HG03521 (cell line): ENCODE results near the gene TF.
"Not testable (repeated sequence)": the region's sequence is repeated elsewhere in the genome, so short reads cannot be mapped to it uniquely, and the experiment has no call there.

Source experiments
- ATAC-seq: cut with Tn5 transposase; IDR thresholded peaks from one replicate; pipeline ENCODE4 v1.9.1; 2021; ENCODE audit warnings: mild to moderate bottlenecking, moderate library complexity; ENCODE audit not compliant: unreplicated experiment

Gene TF

DNA sequence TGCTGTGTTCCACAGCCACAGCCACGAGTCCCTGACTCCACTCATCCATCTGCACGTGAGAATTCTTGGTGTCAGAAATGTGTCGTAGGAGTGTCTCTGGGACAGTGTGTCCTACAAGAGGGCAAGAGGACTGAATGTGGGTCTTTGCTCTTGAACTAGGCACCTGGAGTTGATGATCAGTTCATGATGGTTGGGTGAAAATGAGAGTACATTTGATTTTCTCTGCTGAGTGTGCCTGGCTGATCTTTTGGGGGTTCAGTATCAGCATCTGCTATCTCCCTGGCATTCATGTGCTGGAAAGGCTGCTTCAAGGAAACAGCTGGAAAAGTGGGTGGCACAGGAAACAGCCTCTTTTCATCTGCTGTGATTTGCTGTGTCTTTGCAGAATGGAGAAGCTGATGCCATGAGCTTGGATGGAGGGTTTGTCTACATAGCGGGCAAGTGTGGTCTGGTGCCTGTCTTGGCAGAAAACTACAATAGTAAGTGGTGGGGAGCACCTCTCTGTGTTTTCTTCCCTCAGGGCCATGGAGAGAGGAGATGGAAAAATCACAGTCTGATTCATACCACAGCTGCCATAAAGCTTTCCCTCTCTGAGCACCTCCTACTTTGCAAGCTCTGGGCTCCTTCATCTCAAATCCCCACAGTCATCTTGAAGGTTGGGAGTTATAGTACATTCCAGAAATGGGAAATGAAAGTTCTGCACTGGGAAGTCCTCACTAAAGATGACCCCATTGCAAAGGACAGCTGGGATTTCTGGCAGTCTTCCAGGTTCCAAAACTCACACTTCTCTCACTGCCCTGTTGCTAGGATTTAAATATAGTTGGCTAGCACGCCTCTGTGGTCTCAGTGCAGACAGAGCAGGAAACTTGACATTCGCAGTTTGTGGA is 17.8 kb downstream of the TF start:
- no peak for ATAC-seq

DNA sequence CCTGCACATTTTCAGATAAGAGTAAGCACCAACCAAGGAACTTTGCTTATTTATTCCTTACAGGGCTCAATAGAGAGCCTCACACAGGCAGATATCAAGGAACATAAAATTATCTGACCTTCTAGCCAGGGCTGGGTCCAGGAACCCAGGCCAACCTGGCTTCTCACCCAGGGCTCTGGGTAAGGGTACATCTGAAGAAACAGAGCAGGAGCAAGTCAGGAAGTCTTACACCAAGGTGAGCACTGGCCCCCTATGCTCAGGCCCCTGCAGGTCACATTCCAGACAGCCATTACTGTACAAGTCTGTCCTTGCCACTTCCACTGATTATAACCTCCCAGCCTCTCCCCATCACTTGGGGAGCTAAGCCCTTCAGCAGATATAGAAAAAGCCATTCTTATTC is 19.1 kb downstream of the TF start:
- no peak for ATAC-seq

DNA sequence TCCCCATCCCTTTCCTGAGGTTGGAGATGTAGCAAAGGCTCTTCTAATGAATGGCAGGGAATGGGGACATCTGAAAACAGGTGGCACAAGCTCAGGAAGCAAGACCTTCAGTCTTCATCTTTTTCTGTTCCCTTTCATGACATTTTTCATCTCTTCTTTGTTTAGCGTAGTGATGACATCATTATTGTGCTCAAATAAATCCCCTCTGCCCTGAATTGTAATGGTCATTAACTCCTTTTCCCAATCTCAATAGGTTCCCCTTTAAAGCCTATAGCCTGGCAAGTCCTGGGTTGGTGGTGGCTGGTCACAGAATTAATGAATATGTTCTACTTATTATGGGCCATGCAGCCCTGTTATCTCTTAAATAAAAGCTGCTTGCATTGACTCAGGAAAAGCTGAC is 21.4 kb downstream of the TF start:
- ATAC-seq = no peak

DNA sequence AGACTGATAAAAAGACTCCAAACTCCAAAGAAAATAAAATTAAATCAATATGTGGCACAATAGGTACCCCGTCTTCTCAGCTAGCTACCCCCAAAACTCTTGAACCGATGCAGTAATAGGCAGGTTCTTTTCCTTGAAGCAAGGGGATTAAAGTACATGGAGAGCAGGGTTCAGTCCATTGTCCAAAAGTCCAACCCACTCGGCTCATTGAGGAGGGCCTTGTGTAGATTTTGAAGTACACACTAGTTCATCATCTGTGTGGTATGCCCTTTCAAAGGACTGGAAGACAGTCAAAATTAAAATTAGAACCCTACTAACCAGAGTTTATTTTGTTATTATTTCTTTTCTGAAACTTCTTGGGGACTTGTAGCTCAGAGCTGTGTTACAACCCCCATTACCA is 23.3 kb downstream of the TF start:
- ATAC-seq = no peak

DNA sequence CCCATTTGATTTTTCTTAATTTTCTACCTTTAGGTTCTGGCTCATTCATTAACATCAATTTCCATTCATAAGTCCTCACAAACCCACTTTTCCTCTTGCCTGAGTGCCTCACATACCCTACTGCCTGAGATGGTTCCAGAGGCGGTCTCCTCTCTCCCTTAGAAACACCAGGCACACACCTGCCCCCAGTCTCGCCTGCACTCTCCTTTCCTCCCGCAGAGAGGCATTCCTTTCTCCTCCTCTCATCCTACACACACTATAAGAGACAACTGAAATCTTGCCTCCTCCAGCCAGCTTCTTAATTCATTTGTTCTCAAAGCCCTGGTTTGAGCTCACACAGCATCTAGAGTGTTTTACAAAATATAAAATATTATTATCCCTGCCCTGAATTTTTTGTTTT is 27.5 kb downstream of the TF start:
- ATAC-seq = no peak

DNA sequence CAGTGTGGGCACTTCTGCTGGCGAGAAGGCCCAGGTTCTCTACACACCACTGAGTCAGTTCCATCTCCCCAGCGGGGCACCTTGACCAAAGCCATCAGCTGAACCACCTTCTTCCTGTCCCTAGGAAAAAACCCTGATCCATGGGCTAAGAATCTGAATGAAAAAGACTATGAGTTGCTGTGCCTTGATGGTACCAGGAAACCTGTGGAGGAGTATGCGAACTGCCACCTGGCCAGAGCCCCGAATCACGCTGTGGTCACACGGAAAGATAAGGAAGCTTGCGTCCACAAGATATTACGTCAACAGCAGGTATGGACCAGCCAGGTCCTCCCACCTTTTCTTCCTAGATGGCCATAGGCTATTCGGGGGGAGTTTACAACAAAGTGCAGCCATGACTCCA is 29.1 kb downstream of the TF start:
- ATAC-seq = no peak

DNA sequence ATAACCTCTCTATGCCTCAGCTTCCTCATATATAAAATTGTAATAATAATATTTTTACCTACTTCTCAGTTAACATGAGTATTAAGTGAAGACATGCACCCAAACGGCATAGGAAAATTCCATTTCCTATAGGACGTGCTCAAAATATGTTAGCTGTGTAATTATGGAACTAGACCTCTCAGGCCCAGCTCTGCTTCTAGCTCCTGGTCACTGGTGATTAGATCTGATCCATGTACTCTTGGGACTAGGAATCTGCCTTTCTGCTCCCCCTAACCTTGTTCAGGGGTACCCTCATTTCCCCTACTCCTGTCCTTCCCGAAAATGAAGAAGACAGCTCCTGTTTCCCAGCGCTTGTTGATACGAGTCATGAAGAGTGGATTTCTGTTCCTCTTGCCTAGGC is 29.6 kb downstream of the TF start:
- ATAC-seq = no peak

DNA sequence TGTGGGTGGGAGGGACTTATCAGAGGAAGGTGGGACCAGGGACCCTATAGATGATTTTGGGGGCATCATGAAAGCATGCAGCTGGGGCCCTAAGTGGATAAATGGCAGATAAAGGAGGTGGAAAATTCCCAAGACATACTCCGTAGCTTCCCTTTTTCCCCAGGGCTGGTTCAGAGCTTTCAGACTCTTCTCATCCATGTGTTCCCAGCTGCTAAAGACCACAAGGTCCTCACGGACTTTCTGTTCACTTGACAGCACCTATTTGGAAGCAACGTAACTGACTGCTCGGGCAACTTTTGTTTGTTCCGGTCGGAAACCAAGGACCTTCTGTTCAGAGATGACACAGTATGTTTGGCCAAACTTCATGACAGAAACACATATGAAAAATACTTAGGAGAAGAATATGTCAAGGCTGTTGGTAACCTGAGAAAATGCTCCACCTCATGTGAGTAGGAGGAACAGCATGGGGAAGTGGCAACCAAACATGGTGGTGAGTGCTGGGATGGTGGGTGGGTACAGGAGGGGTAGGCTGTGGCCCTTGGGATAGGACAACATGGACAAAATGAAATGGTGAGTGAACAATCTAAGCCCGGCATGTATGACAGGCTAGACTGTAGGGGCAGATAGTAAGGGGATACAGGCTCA is 30.7 kb downstream of the TF start:
- ATAC-seq = no peak

DNA sequence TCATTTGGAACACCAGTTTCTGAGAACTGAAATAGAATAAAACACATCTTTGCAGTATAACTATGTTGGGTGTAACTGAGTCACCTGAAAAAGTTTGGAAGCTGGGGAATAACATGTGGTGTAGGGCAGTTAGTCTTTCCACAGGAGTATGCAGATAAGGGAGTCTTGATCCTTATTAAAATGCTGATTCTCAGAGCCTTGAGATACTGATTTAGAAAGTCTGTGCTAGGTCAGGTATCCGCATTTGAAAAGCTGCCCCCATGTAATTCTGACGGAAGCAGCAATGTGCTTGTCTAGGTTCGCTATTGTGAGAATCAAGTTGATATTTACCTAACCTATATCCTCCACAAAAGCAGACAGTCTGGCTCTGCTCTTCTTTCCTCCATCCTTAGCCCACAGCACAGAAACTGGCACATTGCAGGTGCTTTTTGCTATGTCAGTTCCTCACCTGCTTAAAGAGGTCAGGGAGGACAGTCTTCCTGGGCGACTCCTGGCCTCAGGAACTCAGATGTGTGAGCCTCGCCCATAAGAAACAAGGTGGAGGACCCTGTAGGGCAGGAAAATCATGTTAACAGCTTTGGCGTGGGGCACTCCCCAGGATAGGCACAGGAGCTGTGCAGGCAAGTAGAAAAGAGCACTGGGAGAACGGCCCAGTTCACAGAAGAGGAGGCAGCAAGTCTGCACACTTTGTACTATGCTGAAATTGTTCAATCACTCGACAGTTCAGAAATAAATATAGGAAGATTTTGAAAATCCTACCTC is 31.8 kb downstream of the TF start:
- no peak for ATAC-seq

DNA sequence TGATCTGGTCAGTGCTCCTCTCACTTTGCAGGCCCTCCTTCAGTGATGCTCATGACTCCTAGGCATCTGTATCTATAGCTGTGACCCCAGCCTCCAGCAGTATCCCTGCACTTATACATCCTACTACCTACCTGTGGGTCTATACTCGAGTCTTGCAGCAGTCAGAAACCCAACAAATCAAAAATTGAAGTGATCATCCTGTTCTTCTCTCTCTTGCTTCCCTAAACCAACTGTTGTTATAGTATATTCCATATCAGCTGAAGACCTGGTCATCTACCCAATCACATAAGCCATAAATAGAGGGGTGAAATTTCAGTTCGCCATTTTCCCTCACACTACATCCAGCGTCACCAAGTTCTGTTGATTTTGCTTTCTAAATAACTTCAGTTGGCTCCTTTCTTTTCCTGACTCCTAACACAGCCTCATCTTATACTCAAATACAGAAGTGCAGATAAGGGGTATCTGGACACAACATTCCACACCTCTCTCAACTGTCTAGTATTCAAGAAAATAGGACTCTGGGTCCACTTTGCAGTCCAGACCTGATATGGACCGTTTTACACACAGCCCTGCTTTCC is 33.5 kb downstream of the TF start:
- ATAC-seq = no peak

DNA sequence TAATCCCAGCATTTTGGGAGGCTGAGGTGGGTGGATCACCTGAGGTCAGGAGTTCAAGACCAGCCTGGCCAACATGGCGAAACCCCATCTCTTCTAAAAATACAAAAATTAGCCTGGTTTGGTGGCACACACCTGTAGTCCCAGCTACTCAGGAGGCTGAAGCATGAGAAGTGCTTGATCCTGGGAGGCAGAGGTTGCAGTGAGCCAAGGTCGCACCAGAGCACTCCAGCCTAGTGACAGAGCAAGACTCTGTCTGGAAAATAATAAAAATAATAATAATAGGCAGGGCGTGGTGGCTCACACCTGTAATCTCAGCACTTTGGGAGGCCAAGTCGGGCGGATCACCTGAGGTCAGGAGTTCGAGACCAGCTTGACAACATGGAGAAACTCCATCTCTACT is 34.6 kb downstream of the TF start:
- ATAC-seq = not testable (repeated sequence)

DNA sequence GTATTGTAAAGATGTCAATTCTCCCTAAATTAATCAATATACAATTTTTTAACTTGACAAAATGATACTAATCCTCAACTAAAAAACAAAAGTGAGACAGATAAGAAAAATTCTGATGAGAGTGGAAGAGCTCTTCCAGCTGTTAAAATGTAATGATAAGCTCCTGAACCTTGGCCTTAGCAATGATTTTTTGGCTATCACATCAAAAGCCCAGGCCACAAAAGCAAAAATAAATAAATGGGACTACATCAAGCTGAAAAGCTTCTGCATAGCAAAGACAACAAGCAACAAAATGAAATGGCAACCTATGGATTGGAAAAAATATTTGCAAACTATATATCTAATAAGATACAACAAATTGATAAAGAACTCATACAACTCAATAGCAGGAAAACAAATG is 35.4 kb downstream of the TF start:
- no peak for ATAC-seq

DNA sequence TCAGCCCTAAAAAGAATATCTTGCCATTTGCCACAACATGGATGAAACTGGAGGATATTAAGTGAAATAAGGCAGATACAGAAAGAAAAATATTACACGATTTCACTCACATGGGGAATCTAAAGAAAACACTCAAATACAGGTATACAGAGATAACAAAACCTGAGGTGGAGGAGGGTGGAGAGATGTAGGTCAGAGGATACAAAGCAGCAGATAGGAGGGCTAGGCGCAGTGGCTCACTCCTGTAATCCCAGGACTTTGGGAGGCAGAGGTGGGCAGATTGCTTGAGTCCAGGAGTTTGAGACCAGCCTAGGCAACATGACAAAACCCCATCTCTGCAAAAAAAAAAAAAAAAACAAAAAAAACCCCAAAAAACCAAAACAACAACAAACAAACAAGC is 36.3 kb downstream of the TF start:
- ATAC-seq = no peak

DNA sequence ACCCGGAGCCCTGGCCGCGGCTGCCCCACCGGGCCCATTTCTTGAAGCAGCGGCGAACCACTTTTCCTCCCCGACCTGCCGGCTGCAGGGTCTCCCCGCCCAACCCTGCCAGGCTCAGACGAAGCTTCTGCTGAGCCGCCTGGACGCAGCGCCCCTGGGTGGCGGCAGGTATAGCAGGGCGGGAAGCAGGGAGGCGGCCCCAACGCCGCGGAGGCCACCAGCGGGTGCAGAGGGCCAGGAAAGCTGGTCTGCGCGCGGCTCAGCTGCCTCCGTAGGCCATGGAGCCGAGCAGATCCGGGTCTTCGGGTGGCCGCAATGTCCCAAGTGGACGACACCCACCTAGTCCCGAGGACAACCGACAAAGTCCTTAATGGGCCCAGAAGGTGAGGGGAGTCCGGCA is 37.6 kb downstream of the TF start:
- no peak for ATAC-seq

DNA sequence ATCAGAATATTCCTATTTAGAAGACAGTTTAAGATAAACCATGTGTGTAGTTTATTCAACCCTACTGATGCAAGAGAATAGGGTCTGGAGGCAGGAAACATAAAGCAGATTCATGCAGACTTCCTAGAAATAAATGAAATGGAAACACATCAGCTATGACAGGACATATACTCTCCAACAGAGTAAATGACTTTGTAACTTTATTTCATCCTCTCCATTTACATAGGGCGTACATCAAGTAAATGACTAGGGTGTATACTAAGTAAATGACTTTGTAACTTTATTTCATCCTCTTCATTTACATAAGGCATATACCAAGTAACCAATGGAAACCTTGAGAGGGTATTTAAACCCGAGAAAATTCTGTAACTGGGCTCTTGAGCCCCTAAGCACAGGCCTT is 41.8 kb downstream of the TF start:
- ATAC-seq = no peak

DNA sequence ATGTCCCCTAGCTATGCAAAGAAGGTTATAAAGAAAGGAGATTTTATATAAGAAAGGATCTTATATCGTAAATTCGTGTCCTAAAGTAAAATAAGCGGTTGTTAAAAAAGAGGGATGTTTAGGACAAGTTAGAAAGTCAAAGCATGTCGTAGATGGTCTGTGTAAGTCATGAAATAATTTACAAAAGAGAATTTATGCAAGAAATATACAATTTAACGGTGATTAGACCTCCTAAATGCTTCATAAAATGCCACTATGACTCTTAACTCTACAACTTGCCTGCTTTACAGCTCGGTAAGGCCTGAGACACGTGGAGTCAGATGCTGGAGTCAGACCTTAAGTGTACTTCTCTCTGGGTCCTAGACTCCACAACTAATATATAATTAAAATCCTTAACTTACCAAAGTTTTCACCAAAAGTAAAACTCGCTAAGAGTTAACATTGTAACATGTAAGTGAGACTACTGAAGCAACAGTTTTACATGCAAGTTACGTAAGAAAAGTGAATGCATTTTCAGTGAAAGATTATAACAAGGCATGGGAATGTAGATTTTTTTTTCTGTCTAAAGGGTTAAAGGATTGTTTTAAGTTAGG is 46.1 kb downstream of the TF start:
- no peak for ATAC-seq

DNA sequence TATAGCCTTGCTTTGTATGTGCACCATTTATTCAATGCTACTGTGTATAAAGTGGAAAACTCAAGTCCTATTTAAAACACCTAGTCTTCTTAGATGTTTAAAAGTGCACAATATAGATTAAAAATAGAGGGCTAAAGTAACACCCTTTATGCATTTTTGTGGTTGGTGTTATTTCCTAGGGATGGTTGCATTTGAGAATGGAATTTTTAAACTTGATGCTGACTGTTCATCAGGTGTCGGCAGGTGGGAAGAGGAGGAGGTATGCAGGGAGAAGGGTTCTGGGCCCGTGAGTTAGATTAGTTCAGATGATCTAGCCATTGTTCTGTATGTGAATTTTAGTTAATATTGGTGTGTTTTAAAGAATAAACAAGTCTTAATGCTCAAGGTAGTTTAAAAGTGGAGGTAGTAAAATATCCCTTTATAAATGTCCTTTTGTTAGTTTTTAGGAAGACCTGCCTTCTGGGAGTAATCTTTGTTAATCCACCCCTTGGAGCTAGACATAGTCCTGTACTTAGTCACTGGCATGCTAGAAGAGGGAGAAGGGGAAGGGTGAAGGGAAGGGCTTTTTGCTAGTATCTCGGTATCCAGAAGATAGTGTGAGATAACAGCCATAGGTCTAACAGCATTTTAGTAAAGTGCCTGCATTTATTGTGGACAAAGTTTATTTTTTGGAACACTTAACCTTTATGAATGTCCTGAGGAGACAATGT is 51.4 kb downstream of the TF start:
- ATAC-seq = no peak

DNA sequence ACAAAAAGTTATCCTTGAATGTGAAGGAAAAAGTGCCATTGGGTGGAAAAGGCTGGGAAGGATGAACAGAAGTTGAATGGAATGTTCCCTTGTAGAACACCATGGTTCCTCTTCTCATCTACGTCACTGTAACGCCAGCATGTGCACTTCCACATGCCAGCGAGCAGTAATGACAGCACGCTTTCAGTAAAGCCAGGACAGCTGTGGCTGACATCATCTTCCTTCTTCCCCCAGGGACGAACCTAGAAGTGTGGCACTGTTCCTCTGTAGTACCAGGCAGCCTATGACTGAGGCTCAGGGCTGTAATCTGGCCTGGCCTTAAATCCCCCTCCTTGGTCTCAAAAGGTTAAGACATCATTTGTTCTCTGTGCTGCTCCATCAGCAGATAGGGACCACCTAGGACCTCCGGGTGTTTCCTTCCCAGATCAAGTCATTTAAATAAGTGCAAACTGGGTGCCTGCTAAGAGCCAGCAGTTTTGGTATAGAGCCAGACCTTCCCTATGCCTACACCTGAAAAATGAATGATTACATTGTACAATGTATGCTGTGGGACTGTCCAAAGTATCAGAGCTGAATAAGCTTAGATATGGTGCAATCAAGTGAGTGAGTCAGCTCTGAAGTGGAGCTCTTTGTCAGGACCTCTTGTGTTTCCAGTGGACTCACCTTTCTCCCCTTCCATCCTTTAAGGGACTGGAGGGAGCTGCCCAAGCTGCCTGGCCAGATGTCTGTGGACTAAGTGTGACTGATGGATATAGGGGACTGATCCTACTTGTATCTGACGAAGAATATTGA is 53.8 kb downstream of the TF start:
- ATAC-seq = no peak

DNA sequence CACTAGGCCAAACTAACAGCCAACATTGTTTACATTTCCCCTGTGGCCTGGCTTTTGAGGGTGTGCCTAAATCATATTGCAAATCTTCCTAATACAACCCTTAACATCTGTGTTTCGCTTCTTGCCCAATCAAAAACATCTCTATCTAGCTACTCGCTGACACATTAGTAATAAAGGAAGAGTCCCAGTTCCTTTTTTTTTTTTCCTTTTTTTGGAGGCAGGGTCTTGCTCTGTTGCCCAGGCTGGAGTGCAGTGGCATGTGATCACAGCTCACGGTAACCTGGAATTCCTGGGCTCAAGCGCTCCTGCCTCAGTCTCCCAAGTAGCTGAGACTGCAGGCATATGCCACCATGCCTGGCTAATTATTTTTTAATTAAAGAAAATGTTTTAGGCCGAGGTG is 57.3 kb downstream of the TF start:
- no peak for ATAC-seq

DNA sequence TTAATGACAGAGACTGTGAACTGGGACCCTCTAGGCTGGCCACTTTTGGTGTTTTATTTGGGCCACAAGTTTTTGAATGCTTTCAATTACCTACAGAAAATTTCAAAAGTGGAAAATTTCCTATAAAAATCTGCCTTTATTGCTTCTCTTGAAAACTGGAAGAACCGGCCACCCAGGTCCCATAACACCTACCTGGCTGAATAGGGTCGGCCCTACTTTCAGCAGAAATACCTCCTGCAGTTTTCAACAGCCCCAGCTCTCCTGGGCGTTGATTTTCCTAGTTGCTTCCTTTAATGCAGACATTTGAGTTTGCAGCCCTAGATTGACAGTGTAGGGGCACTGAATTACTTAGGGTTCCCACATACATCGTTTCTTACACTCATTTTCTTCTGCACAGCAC is 58.7 kb downstream of the TF start:
- no peak for ATAC-seq
